GM18508 (cell line): Measurements from ENCODE around the gene H6PD.
"Not testable (repeated sequence)": the region's sequence is repeated elsewhere in the genome, so short reads cannot be mapped to it uniquely, and the experiment has no call there.

Source experiments
- ATAC-seq: cut with Tn5 transposase; IDR thresholded peaks from one replicate; pipeline ENCODE4 v1.9.1; 2021; ENCODE audit warnings: moderate number of reproducible peaks; ENCODE audit not compliant: insufficient read depth, unreplicated experiment

Gene H6PD

GRCh38 chr1:9293533-9294404, 59.2 kb downstream of the H6PD start:
- no peak for ATAC-seq

DNA sequence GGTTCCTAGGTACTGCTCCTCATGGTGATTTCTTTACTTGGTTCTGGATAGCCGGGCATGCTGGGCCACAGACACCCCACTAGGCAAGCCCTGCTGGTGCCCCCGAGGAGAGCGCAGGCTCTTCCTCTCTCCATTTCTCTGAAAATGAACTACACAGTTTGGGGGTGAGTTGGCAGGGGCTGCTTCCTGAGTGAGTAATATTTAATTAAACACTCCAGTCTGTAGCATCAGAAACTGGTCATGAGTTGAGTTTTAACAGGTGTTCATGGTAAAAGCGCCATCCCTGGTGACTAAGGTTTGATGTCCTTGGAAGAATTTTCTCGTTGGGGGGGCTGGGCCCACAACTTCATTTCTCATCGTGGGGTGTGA, 59.8 kb downstream of the H6PD start:
- no peak for ATAC-seq

GRCh38 chr1:9294910-9295636, 60.5 kb downstream of the H6PD start:
- no peak for ATAC-seq

- no peak for ATAC-seq
Observed at GRCh38 chr1:9295884-9296283, 61.3 kb downstream of the H6PD start.

DNA sequence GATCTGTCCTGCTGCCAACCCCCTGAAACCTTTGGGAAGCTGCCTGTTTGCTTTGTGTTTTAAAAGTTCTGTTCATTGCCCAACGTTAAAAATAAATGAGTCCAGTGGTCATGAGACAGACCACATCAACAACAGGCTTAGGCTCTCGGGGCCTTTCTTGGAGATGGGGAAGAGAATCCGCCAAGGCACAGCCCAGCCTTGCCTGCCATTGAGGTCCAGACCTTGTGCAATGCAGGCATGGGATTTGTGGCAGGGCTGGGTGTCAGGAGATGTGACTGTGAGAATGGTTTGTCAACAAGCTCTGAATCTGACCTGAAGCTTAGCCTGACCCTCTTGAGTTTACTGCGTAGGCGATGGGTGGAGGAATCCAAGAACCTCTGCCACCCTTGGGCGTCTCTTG, 62.3 kb downstream of the H6PD start:
- no peak for ATAC-seq

- no peak for ATAC-seq
Observed at GRCh38 chr1:9297831-9298230, 63.3 kb downstream of the H6PD start.

DNA sequence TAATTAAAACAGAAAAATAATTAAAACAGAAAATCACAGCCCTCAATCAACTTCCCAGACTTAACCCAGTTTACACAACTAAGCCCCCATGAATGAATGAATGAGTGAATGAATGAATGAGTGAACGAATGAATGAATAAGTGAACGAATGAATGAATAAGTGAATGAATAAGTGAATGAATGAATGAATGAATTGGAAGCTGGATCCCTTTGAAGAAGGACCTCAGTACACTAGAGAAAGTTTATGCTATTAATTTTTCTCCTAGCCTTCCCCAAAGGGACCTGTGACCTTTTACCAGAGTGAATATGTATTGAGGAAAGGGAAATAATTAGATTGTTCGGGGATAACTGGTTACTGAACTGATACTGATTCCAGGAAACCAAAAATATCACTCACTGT, 63.7 kb downstream of the H6PD start:
- ATAC-seq = no peak

DNA sequence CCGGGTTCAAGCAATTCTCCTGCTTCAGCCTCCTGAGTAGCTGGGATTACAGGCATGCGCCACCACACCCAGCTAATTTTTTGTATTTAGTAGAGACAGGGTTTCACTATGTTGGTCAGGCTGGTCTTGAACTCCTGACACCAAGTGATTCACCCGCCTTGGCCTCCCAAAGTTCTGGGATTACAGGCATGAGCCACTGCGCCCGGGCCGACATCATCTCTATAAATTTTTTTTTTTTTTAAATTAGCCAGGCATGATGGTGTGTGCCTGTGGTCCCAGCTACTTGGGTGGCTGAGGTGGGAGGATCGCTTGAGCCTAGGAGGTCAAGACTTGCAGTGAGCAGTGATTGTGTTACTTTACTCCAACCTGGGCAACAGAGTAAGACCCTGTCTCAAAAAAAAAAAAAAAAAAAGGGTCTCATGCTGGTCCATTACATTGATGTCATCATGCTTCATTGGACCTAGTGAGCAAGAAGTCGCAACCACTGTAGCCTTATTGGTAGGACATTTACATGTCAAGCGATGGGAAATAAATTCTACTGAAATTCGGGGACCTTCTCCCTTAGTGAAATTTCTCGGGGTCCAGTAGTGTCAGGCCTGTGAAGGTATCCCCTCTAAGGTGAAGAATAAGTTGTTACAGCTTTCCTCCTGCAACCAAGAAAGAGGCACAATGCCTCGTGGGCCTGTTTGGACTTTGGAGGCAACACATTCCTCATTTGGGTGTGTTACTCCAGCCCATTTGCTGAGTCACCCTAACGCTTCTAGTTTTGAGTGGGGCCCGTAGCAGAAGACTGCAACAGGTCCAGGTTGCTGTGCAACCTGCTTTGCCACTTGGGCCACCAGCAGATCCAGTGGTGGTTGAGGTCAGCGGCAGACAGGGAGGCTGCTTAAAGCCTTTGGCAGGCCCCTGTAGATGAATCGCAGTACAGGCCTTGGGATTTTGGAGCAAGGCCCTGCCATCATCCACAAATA, 65.3 kb downstream of the H6PD start:
- ATAC-seq = not testable (repeated sequence)

DNA sequence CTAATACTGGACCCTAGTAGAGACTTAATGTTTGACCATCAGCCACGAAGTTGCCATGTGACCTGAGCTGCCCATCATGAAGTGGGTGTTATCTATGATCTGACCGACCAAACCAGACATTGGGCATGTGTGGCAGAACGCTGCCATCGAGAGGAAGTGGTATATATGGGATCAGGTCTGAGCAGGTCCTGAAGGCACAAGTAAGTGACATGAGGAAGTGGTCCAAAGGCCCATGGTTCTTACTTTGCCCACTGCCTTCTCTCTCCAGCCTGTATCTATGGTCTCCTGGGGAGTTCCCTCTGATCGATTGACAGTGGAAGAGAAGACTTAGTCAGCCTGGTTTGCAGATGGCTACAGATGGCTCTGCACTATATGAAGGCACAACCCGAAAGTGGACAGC, 66.0 kb downstream of the H6PD start:
- ATAC-seq = no peak

DNA sequence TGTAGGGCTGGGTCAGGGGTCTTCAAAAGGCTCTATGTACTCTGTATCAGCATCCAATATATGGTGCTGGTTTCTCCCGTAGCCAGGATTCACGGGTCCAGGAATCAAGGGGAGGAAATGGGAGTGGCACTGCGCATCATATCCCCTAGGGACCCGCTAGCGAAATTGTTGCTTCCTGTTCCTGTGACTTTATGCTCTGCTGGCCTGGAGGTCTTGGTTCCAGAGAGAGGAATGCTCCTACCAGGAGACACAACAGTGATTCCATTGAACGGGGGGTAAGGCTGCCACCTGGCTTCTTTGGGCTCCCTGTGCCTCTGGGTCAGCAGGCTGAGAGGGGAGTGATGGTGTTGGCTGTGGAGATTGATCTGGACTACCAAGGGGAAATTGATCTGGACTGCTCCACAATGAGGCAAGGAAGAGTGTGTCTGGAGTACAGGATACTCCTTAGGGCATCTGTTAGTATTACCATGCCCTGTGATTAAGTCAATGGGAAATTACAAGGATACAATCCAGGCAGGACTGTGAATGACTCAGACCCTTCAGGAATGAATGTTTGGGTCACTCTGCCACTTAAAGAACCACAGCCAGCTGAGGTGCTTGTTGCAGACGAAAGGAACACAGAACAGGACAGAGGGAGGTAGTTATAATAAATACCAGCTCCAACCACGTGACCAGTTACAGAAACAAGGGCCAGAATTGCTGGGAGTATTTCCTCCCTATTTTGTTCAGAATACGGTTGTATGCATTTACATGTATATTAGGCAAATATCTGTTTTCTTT, 68.4 kb downstream of the H6PD start:
- no peak for ATAC-seq

DNA sequence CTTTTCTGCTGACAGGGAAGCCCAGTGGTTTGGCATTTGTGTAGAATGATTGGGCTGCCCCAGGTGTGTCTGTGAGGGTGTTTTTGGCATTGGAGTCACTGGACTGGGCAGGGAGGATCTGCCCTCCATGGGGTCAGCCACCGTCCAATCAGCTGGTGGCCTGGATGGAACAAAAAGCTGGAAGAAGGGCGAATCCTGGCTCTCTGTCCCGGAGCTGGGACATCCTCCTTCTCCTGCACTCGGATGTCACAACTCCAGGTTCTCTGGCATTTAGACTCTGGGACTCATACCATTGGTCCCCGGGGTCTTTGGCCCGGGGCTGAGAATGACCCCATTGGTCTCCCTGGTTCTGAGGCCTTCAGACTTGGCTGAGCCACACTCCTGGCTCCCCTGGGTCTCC, 69.3 kb downstream of the H6PD start:
- ATAC-seq = no peak

DNA sequence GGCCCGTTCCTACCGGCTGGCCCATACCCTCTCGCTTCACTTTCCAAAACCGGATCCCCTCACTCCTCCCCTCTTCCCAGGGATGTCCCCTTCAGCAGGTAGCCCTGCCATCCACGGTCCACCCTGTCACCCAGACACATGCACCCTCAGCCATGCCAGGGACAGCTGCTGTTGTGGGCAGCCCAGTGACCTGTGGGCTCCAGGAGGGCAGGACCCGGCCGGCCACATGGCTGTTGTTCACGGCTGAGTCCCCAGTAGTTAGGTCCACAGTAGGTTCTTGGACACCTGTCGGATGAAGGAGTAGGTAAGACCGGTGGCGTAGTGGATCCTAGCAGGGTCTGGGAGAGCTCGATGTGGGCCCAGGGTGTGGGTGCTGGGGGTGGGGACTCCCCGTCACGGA, 70.6 kb downstream of the H6PD start:
- no peak for ATAC-seq

- ATAC-seq = no peak
Observed at GRCh38 chr1:9306006-9306405, 71.4 kb downstream of the H6PD start.

- ATAC-seq = no peak
Observed at GRCh38 chr1:9307303-9307702, 72.7 kb downstream of the H6PD start.

DNA sequence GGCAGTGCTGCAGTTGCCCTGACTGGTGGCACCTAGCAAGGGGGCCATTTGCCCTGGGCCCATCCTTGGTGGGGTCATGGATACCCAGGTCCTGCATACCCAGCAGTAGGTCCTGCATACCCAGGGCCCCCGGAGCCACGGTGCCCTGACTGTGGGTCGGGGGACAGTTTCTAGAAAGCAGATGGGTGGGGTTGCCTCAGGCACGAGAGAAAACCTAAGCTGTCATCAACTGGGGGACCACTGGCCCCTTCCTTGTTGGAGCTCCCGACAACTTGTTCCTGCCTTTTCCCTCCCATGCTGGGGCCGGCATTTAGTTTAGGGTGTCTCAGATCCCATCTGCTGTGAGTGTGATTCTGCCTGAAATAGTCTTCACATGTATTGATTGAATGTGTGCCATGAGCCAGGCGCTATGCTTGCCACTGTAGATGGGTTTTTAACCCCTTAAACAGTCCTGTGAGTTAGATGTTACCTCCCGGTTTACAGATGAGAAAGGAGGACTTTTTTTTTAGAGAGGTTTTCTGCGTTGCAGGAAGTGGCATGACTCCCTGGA, 73.7 kb downstream of the H6PD start:
- ATAC-seq = no peak

GRCh38 chr1:9309080-9309479, 74.5 kb downstream of the H6PD start:
- ATAC-seq = no peak

GRCh38 chr1:9309991-9310390, 75.4 kb downstream of the H6PD start:
- ATAC-seq = no peak

- no peak for ATAC-seq
Observed at GRCh38 chr1:9311029-9311428, 76.5 kb downstream of the H6PD start.

DNA sequence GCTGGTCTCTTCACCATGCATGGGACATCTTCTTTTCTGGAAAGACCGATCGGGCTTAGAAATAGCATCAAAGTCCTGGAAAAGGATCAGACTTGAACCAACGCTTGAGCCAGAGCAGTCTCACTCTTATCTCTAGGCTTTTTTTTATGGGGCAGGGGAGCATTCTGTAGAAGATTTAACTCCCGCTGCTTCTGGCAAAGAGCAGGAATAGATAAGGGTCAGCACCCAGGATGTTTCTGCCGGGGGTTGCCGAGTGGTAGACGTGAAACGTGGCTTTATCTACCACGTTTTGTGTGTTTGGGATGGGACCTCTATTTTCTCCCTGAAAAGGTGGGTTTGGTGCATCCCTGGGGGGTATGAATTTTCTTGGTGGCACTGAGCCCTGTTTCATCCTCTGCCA, 76.9 kb downstream of the H6PD start:
- ATAC-seq = no peak
